H1 (cell line): ENCODE results near the gene EEF1AKMT3. TPM values are rescaled to one million over a fixed set of nuclear protein-coding genes. Genes with fewer than 3 reads are reported as not detected.

ENCODE experiments used
- CTCF ChIA-PET: fragments of 300-600 bp; sonication (Branson Sonifier 250); formaldehyde crosslinking; loops from one replicate; lab custom pipeline; 2021; ENCODE audit not compliant: partially characterized antibody; lab: Charles Lee
- POLR2A ChIA-PET: fragments of 300-600 bp; sonication (Branson Sonifier 250); formaldehyde crosslinking; loops from one replicate; lab custom pipeline; 2021; ENCODE audit warnings: inconsistent platforms; ENCODE audit not compliant: partially characterized antibody; lab: Charles Lee
- DNase-seq, 2 experiments: peaks; one replicate each; pipeline versions ENCODE4 v3.0.0 to v3.0.0-alpha.2; 2010 to 2022; ENCODE audit warnings: low spot score in 2 of 2, low read depth in 1 of 2, mixed read lengths in 1 of 2
- FAIRE-seq: peaks from 2 replicates; lab custom pipeline; 2011; peaks lifted over from hg19 to GRCh38; lab: Jason Lieb, UNC
- H2AFZ ChIP-seq: 2 replicates; pipeline ENCODE4 v1.8.1; 2012; ENCODE audit warnings: low read length, inconsistent platforms
- H2AK5ac ChIP-seq: 2 replicates; pipeline ENCODE4 v1.6.1; 2013; ENCODE audit warnings: low read depth, low read length
- H2BK120ac ChIP-seq: replicated peaks from 2 replicates; pipeline ENCODE3; 2013; ENCODE audit warnings: low read depth, low read length, inconsistent platforms
- H2BK12ac ChIP-seq: 2 replicates; pipeline ENCODE4 v1.6.1; 2013; ENCODE audit warnings: low read depth, low read length
- H2BK15ac ChIP-seq: 2 replicates; pipeline ENCODE4 v1.6.1; 2013; ENCODE audit warnings: low read length
- H2BK20ac ChIP-seq: 2 replicates; pipeline ENCODE4 v1.6.1; 2013; ENCODE audit warnings: low read length
- H2BK5ac ChIP-seq: 2 replicates; pipeline ENCODE4 v1.6.1; 2013; ENCODE audit warnings: low read depth, low read length
- H3K14ac ChIP-seq: 2 replicates; pipeline ENCODE4 v1.6.1; 2013; ENCODE audit warnings: inconsistent platforms; ENCODE audit not compliant: insufficient read length
- H3K18ac ChIP-seq: 2 replicates; pipeline ENCODE4 v1.6.1; 2013; ENCODE audit warnings: low read length; ENCODE audit errors: extremely low read depth
- H3K23ac ChIP-seq: 2 replicates; pipeline ENCODE4 v1.6.1; 2013; ENCODE audit warnings: inconsistent platforms; ENCODE audit not compliant: insufficient read length
- H3K23me2 ChIP-seq: 2 replicates; pipeline ENCODE4 v1.6.1; 2013; ENCODE audit warnings: low read depth, low read length
- H3K27ac ChIP-seq: 2 replicates; pipeline ENCODE4 v1.6.1; 2011; ENCODE audit warnings: low read depth, low read length, inconsistent platforms
- H3K27me3 ChIP-seq, 4 experiments: replicated peaks in 1 of 4; 1 replicate in 1 of 4; 2 replicates in 3 of 4; pipeline versions ENCODE4 v1.6.1 to v1.8.1; 2011 to 2013; ENCODE audit warnings: low read length in 3 of 4, mild to moderate bottlenecking in 3 of 4, inconsistent platforms in 2 of 4, mixed read lengths in 2 of 4, moderate library complexity in 1 of 4; ENCODE audit not compliant: control insufficient read depth in 3 of 4, insufficient read depth in 3 of 4; ENCODE audit errors: extremely low read depth in 1 of 4
- H3K36me3 ChIP-seq, 4 experiments: 2 replicates each; pipeline versions ENCODE4 v1.6.1 to v1.8.1; 2011 to 2013; ENCODE audit warnings: mild to moderate bottlenecking in 4 of 4, low read length in 3 of 4, moderate library complexity in 2 of 4, control low read depth in 1 of 4, inconsistent platforms in 1 of 4; ENCODE audit not compliant: insufficient read depth in 4 of 4, control insufficient read depth in 2 of 4
- H3K4ac ChIP-seq: replicated peaks from 2 replicates; pipeline ENCODE3; 2013; ENCODE audit warnings: low read length, low read depth, mixed read lengths, inconsistent platforms; ENCODE audit not compliant: insufficient read length
- H3K4me1 ChIP-seq, 4 experiments: replicated peaks in 1 of 4; 1 replicate in 1 of 4; 2 replicates in 3 of 4; pipeline versions ENCODE4 v1.6.1 to v1.8.1; 2011 to 2013; ENCODE audit warnings: low read length in 3 of 4, inconsistent platforms in 2 of 4, mixed read lengths in 1 of 4; ENCODE audit not compliant: insufficient read depth in 4 of 4, control insufficient read depth in 3 of 4
- H3K4me2 ChIP-seq, 2 experiments: 2 replicates each; pipeline versions ENCODE4 v1.6.1 to v1.8.1; 2011 to 2013; ENCODE audit warnings: low read depth in 2 of 2, low read length in 2 of 2, control low read depth in 1 of 2, inconsistent platforms in 1 of 2, mild to moderate bottlenecking in 1 of 2; ENCODE audit not compliant: insufficient read depth in 1 of 2
- H3K4me3 ChIP-seq, 4 experiments: fragments of 200-600, 300-600 bp in 1 of 4; sonication (generic), shearing (Covaris generic), sonication (Bioruptor Twin) in 1 of 4; 2 replicates each; pipeline versions ENCODE4 v1.5.1 to v1.8.1; 2011 to 2016; ENCODE audit warnings: low read length in 4 of 4, low read depth in 3 of 4, control low read depth in 2 of 4, inconsistent platforms in 2 of 4, mild to moderate bottlenecking in 2 of 4, mixed read lengths in 1 of 4, moderate library complexity in 1 of 4; ENCODE audit not compliant: insufficient read depth in 2 of 4; ENCODE audit errors: extremely low read depth in 1 of 4
- H3K56ac ChIP-seq: replicated peaks from 2 replicates; pipeline ENCODE3; 2013; ENCODE audit warnings: low read depth, mild to moderate bottlenecking, mixed read lengths, low read length, inconsistent platforms; ENCODE audit not compliant: insufficient read length
- H3K79me1 ChIP-seq: 2 replicates; pipeline ENCODE4 v1.6.1; 2013; ENCODE audit warnings: low read depth, low read length, control low read depth
- H3K79me2 ChIP-seq, 2 experiments: 2 replicates each; pipeline versions ENCODE4 v1.6.1 to v1.8.1; 2012 to 2013; ENCODE audit warnings: low read length in 2 of 2, mild to moderate bottlenecking in 2 of 2, inconsistent platforms in 1 of 2; ENCODE audit not compliant: insufficient read depth in 2 of 2, control insufficient read depth in 1 of 2
- H3K9ac ChIP-seq, 4 experiments: replicated peaks in 1 of 4; 1 replicate in 1 of 4; 2 replicates in 3 of 4; pipeline versions ENCODE4 v1.6.1 to v1.8.1; 2011 to 2013; ENCODE audit warnings: low read depth in 3 of 4, low read length in 3 of 4, control low read depth in 2 of 4, mild to moderate bottlenecking in 2 of 4, moderate library complexity in 2 of 4, inconsistent platforms in 1 of 4; ENCODE audit errors: extremely low read depth in 1 of 4
- H3K9me3 ChIP-seq, 2 experiments: 2 replicates each; pipeline versions ENCODE4 v1.6.1 to v1.8.1; 2012 to 2013; ENCODE audit warnings: mild to moderate bottlenecking in 2 of 2, moderate library complexity in 2 of 2, control low read depth in 1 of 2, inconsistent platforms in 1 of 2, low read depth in 1 of 2, low read length in 1 of 2, mixed read lengths in 1 of 2; ENCODE audit not compliant: insufficient read depth in 2 of 2
- H4K20me1 ChIP-seq, 2 experiments: replicated peaks in 1 of 2; 2 replicates each; pipeline versions ENCODE3 to v1.8.1; 2011 to 2013; ENCODE audit warnings: inconsistent platforms in 2 of 2, low read length in 2 of 2, mild to moderate bottlenecking in 1 of 2; ENCODE audit not compliant: insufficient read depth in 2 of 2, control insufficient read depth in 1 of 2
- H4K5ac ChIP-seq: 2 replicates; pipeline ENCODE4 v1.6.1; 2013; ENCODE audit warnings: low read length, low read depth, mixed read lengths, inconsistent platforms; ENCODE audit not compliant: insufficient read length
- H4K8ac ChIP-seq: 2 replicates; pipeline ENCODE4 v1.8.0; 2013; ENCODE audit warnings: mild to moderate bottlenecking, moderate library complexity, low read length, inconsistent platforms; ENCODE audit not compliant: insufficient read depth; ENCODE audit errors: extremely low read depth
- H4K91ac ChIP-seq: replicated peaks from 2 replicates; pipeline ENCODE3; 2013; ENCODE audit warnings: low read length, mixed read lengths, inconsistent platforms; ENCODE audit not compliant: insufficient read length
- BCL11A ChIP-seq, 2 experiments: IDR thresholded peaks; one replicate each; pipeline ENCODE4 v1.6.1; 2011; ENCODE audit warnings: low read depth in 2 of 2, low read length in 2 of 2, mild to moderate bottlenecking in 2 of 2
- GABPA ChIP-seq: IDR thresholded peaks from 2 replicates; pipeline ENCODE4 v1.6.1; 2011; ENCODE audit warnings: mild to moderate bottlenecking, low read length, moderate library complexity, borderline replicate concordance; ENCODE audit not compliant: insufficient read depth
- RAD21 ChIP-seq, 2 experiments: IDR thresholded peaks in 1 of 2; conservative IDR thresholded peaks in 1 of 2; 2 replicates each; pipeline ENCODE4 v1.6.1; 2011; ENCODE audit warnings: low read depth in 2 of 2, low read length in 2 of 2, improper control_type of control experiment in 1 of 2, inconsistent platforms in 1 of 2, mild to moderate bottlenecking in 1 of 2, moderate library complexity in 1 of 2
- SIN3A ChIP-seq, 2 experiments: IDR thresholded peaks in 1 of 2; conservative IDR thresholded peaks in 1 of 2; 2 replicates each; pipeline ENCODE4 v1.6.1; 2011 to 2012; ENCODE audit warnings: low read length in 2 of 2, improper control_type of control experiment in 1 of 2, low read depth in 1 of 2, mild to moderate bottlenecking in 1 of 2
- WGBS, 2 experiments: shearing (Covaris generic) in 1 of 2; methylation state at CpG; one replicate each; pipeline versions ENCODE4 v1.1.6 to v1.1.7; 2013 to 2015; ENCODE audit warnings: low lambda C conversion rate in 2 of 2, mixed read lengths in 2 of 2, inconsistent platforms in 1 of 2, low coverage in 1 of 2, missing lambda C conversion rate in 1 of 2; ENCODE audit not compliant: insufficient replicate concordance in 2 of 2, insufficient coverage in 1 of 2, insufficient read length in 1 of 2; ENCODE audit errors: extremely low coverage in 1 of 2, missing lambda C conversion rate in 1 of 2; 5-methylcytosine and 5-hydroxymethylcytosine counted together
- polyA plus RNA-seq, 7 experiments: library from polyadenylated mRNA; depleted of rRNA in 3 of 7; stranded (reverse) in 5 of 7; unstranded in 2 of 7; fragments of >200 nt in 5 of 7; fragments of 200-250 nt in 2 of 7; gene quantifications; 1 replicate in 5 of 7; 2 replicates in 1 of 7; 4 replicates in 1 of 7; pipeline versions ENCODE4 v1.2.1 to v1.2.3, GENCODE V29; 2011 to 2013; ENCODE audit warnings: missing spikeins in 2 of 7, mixed read lengths in 2 of 7
- total RNA-seq: library from RNA; stranded (reverse); fragmentation: NEBNext Ultra II Directional; extraction: Animal tissue kit (Norgen Biotek cat#: 25700); gene quantifications from 2 replicates; pipeline ENCODE4 v1.2.1, GENCODE V29; 2021

Gene EEF1AKMT3
- total and polyA plus RNA-seq, 2 of the 8 experiments (the other 6 are each of a cell fraction or from before 2014, with no cell fraction given): 3.1 to 4.4 TPM

- no peaks in the 10 kb centered on the region for H3K79me2 ChIP-seq
- H2BK20ac ChIP-seq: no peak overlapping the region
- H3K4me3 ChIP-seq: peak overlapping the region in 3 of 4 experiments; percentile 26 to 76 (median 35); a peak in 5 of 8 replicates
- H3K27me3 ChIP-seq: peaks cover 49 to 97% (median 88%) of the 10 kb centered on the region in 4 experiments
- H2BK120ac ChIP-seq: no peak overlapping the region
- H3K9ac ChIP-seq: no peak overlapping the region
- no peak overlapping the region for H4K91ac ChIP-seq
- H2BK12ac ChIP-seq: no peak overlapping the region; the same call in 1 of the 2 replicates
- ChIA-PET CTCF (interaction anchor here (0.6 to 11.2 kb wide), 24 partner anchors 9 to 280 kb away, joined by 3 to 149 read pairs (median 5); partner anchors contain the start of genes ARHGEF25, B4GALNT1, OS9 and TSPAN31), POLR2A (interaction anchor here (0.6 to 5.2 kb wide), 19 partner anchors 10 to 217 kb away, joined by 3 to 59 read pairs (median 4); partner anchors contain the start of genes ARHGEF25, CDK4, EEF1AKMT3 and METTL1)
- H3K9me3 ChIP-seq: no peaks in the 10 kb centered on the region; a peak in 1 of 4 replicates
- H3K23ac ChIP-seq: no peak overlapping the region
- peaks cover 0 to 17% of the 10 kb centered on the region in 2 experiments for H4K20me1 ChIP-seq
- H2AFZ ChIP-seq: no peak overlapping the region
- peak overlapping the region; percentile 61; the same call in 1 of the 2 replicates for H2BK15ac ChIP-seq
- H3K23me2 ChIP-seq: peaks cover 2% of the 10 kb centered on the region; the same call in 1 of the 2 replicates
- no peak for TF ChIP-seq BCL11A (IDR thresholded peaks at IDR 0.05; ENCODE audit: low read depth in 2 of 2, low read length in 2 of 2)
- TF ChIP-seq GABPA: no peak
- no peak for TF ChIP-seq RAD21 (IDR thresholded peaks at IDR 0.05 in 1 of 2, conservative IDR thresholded peaks at IDR 0.05 in 1 of 2; ENCODE audit: low read depth in 2 of 2, low read length in 2 of 2)
- 0 out of 4 replicates have a peak, but pooled peaks of 1 of the 2 experiments have one; percentile 11 for TF ChIP-seq SIN3A (conservative IDR thresholded peaks at IDR 0.05 in 1 of 2, IDR thresholded peaks at IDR 0.05 in 1 of 2; ENCODE audit: low read depth in 1 of 2, low read length in 2 of 2)
- WGBS, 2 experiments: 27% methylated on average over 8 of the region's 8 CpGs; no CpG with 5 or more reads in 1 of the 2 experiments
- no peaks in the 10 kb centered on the region for H3K79me1 ChIP-seq
- no peak overlapping the region for H2BK5ac ChIP-seq
- H4K8ac ChIP-seq: no peak overlapping the region
- FAIRE-seq (no peak), DNase-seq (no peak)
- no peak overlapping the region for H3K14ac ChIP-seq
- peak overlapping the region; percentile 79 to 93 for H3K4me2 ChIP-seq
- H3K4me1 ChIP-seq: peaks cover 6 to 29% (median 12%) of the 10 kb centered on the region in 4 experiments; a peak in 6 of 7 replicates
- H3K18ac ChIP-seq: no peak overlapping the region
- H2AK5ac ChIP-seq: no peak overlapping the region
- H3K36me3 ChIP-seq: peaks cover 0 to 6% (median 0%) of the 10 kb centered on the region in 4 experiments; a peak in 1 of 8 replicates
- no peak overlapping the region for H3K56ac ChIP-seq
- H3K27ac ChIP-seq: no peak overlapping the region
- no peak overlapping the region for H3K4ac ChIP-seq
- H4K5ac ChIP-seq: no peak overlapping the region
Observed at GRCh38 chr12:57735198-57735855, 37.1 kb upstream of the EEF1AKMT3 start.
